ENCODE data around the gene SYK. TPM values are rescaled to one million over a fixed set of nuclear protein-coding genes. Genes with fewer than 3 reads are reported as not detected.

The SYK gene
- total RNA-seq, 1 donor from 2014 or later = 42.9 TPM

GRCh38 chr9:90825586-90825985 is 24.0 kb downstream of the SYK start:
- no peak for DNase-seq (ENCODE audit: low spot score)

- no peak for DNase-seq (ENCODE audit: low spot score)
Measured at GRCh38 chr9:90826326-90827020, 24.9 kb downstream of the SYK start.

DNA sequence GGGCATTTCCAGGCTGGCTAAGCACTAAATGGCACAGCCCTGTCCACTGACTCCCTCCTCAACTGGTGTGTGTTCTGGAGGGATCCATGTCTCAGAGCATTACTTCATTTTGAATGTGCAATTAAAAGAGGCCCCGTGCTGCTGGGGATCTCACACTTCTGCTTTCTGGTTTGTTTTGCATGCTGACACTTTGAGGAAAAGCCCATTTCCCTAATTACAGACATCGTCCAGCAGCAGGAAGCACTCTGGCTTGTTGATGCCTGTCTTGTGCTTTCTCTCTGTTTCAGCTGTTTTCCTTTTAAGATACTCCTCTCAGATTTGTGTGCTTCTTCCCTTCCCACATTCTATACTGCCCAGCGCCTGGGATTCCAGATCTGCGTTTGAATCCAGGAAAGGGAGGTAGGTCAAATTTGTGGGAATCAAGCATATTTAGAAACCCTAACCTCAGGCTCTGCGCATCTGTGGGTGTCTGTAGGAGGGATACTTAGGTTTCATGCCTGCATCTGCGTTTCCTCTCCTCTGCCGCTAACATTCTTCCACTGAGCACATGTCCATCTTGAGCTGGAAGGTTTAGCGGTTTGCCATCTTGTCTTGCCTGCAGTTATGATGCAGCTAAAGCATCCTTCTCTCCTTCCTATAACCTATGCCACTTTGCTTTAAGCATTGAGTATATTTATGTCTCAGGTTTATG is 25.7 kb downstream of the SYK start:
- no peak for DNase-seq (ENCODE audit: low spot score)

GRCh38 chr9:90830051-90830450 is 28.4 kb downstream of the SYK start:
- no peak for DNase-seq (ENCODE audit: low spot score)

- DNase-seq (ENCODE audit: low spot score) = no peak
Measured at GRCh38 chr9:90830977-90831376, 29.4 kb downstream of the SYK start.

- no peak for DNase-seq (ENCODE audit: low spot score)
Measured at GRCh38 chr9:90832261-90832660, 30.6 kb downstream of the SYK start.

DNA sequence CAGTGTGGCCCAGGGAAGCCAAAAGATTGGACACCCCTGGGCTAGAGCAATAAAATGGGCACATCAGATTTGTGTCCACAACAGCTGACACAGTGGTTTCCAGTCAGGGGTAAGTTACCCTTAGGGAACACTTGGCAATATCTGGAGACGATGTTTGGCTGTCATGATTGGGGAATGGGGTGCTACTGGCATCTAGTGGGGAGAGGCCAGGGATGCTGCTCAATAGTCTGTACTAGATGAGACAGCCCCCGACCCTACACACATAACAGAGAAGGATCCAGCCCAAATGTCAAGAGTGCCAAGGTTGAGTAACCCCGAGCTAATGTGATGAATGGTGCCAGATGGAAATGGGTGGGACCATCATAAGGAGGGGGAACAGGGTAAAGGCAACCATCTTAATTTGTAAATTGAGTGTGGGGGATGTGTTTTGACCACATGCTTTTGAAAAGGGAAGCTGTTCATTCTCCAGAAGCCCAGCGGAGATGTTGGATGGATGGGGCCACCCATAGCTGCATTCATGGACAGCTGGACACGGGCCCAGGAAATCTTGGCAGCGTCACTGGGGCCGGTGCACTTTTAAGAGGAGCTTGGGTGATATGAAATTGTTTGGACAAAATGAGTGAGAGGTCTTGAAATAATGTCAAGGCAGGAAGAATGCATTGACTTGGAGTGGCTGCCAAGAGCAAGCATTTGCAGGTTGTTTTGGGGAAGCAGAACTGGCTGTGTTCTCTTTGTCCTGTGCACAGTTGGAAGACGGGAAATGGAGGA is 33.4 kb downstream of the SYK start:
- DNase-seq (ENCODE audit: low spot score) = no peak

DNA sequence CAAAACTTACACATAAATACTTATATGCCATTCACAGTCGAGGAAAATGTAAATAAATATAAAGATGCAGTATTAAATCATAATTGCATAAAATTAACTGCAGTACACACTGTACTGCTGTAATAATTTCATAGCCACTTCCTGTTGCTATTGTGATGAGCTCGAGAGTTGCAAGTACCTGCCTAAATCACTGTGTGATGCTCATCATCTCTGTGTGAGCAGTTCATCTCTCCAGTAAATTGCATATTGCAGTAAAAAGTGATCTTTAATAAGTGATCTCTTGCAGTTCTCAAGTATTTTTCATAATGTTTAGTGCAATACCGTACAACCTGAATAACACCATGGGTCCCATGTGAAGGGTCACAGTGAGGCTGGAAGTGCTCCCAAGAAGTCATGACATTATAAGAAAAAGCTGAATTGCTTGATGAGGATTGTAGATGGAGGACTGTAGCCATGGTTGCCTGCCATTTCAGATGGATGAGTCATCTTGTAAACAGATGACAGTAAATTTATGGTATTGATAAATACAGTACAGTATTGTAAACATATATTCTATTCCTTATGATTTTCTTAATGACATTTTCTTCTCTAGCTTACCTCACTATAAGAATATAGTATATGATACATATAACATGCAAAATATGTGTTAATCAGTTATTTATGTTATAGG is 34.9 kb downstream of the SYK start:
- DNase-seq (ENCODE audit: low spot score) = no peak

GRCh38 chr9:90838098-90838497 is 36.5 kb downstream of the SYK start:
- no peak for DNase-seq (ENCODE audit: low spot score)

GRCh38 chr9:90838581-90839154 is 37.0 kb downstream of the SYK start:
- no peak for DNase-seq (ENCODE audit: low spot score)

DNA sequence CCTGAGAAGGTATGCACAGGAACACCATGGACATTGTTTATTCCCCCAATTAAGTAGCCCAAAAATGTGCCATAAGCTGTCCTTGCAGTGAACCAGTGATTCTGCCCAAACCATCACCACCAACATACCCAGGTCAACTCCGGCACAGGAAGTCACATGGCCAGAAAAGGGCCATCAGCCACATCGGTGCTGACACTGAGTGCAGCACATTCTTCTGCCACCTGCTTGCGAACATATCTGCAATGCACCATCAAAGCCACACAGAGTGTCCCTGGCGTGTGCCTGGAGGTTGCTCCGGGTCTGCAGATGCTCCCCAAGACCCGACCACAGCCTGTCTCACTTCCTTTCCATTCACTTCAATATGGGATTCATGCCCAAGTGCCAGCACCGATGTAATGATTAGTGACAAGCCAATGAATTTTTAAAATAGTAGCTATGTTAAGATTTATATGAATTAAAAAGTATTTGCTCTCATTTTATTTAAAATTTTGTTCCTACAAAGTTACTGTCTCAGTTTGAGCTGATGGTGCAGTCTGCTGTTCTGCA is 37.6 kb downstream of the SYK start:
- no peak for DNase-seq (ENCODE audit: low spot score)

- no peak for DNase-seq (ENCODE audit: low spot score)
Measured at GRCh38 chr9:90840696-90841095, 39.1 kb downstream of the SYK start.

GRCh38 chr9:90841213-90841612 is 39.6 kb downstream of the SYK start:
- DNase-seq (ENCODE audit: low spot score) = no peak

DNA sequence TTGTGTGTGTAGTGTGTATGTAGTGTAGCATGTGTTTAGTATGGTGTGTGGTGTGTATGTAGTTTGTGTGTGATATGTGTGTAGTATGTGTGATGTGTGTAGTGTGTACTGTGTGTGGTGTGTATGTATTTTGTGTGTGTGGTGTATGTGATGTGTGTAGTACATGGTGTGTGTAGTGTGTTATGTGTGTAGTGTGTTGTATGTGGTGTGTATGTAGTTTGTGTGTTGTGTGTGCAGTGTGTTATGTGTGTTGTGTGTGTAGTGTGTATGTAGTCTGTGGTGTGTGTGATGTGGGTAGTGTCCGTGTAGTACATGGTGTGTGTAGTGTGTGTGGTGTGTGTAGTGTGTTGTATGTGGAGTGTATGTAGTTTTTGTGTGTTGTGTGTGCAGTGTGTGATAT is 40.0 kb downstream of the SYK start:
- DNase-seq (ENCODE audit: low spot score) = no peak

DNA sequence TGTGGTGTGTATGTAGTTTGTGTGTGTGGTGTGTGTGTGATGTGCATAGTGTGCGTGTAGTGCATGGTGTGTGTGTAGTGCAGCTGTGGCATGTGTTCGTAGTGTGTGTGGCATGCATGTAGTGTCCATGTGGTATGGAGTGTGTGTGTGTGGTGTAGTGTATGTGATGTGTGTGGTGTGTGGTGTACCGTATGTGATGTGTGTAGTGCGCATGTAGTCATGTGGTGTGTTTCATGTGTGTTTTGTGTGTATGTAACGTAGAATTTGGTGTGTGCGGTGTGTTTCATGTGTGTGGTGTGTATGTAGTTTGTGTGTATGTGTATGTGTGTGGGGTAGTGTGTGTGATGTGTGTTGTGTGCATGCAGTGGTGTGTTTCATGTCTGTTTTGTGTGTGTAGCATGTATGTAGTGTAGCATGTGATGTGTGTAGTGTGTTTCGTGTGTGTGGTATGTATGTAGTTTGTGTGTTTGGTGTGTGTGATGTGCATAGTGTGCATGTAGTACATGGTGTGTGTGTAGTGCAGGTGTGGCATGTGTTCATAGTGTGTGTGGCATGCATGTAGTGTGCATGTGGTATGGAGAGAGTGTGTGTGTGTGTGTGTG is 40.7 kb downstream of the SYK start:
- no peak for DNase-seq (ENCODE audit: low spot score)

- DNase-seq (ENCODE audit: low spot score) = no peak
Measured at GRCh38 chr9:90842996-90843395, 41.4 kb downstream of the SYK start.

- DNase-seq (ENCODE audit: low spot score) = no peak
Measured at GRCh38 chr9:90843525-90843924, 41.9 kb downstream of the SYK start.

DNA sequence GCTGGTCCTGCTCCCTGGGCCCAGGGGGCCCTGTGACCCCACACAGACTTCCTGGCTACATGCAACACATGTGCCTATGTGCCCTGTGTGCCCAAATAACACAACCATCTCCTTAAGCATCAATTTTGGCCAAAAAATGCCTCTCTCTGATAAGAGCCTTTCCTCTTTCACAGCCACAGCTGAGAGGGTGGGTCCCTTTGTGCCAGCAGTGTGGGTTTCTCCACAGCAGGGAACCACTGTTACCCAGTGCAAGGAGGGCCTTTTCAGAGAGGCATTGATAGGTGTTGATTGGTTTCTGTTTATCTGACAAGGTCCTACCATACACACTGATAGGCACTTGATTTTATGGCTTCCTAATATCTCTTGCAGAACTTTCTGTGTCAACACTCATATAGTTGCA is 42.7 kb downstream of the SYK start:
- no peak for DNase-seq (ENCODE audit: low spot score)

DNA sequence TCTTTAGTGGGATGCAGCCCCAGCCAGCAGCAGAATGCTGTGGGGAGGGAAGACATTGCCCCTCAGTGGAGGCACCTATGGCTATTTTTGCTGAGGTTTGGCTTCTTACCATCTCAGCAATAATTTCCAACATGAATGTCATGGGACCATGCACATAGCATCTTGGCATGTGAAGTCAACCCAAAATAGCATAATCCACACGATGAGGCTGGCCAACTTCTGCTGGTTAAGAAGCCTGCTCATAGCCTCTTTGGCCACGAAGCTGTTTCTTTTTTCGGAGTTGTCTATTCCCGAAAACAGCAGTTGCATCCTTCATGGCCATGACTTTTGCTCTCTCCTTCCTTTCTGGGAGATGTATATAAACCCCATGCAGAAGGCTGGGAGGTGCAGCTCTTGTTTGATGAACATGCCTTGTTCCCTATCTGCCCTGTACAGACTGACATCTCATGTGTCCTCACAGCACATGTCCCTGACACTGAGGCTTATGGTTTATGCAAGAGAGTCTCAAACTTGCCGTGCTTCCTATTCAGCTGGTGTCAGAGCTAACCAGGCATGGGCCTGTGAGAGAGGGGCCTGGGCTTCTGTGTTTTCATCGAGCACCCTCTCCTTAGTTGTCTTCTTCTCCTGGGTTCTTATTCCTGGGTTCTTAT is 45.3 kb downstream of the SYK start:
- DNase-seq (ENCODE audit: low spot score) = no peak

DNA sequence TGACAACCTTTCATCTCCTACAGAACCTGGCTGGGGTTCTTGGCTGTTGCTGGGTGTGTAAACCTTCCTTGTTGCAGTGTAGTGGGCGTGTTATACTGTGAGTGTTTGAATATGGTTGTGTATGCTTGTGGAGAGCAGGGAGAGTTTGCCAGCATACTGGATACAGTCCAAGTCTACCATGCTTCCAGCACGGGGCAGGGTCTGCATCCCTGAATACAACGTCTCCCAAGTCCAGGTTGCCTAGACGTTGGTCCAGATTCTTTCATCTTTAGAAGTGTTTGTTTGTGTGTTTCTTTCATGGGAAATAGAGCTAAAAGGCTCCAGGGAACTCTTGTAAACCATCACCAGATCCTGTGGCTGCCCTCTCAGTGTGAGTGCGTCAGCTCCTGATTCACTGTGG is 46.4 kb downstream of the SYK start:
- no peak for DNase-seq (ENCODE audit: low spot score)

GRCh38 chr9:90848866-90849265 is 47.2 kb downstream of the SYK start:
- DNase-seq (ENCODE audit: low spot score) = no peak

Data from mucosa of gallbladder (tissue), 1 donor.